T-helper 17 cell (primary cell): ENCODE results near the gene PRKCB. TPM values are rescaled to one million over a fixed set of nuclear protein-coding genes. Genes with fewer than 3 reads are reported as not detected.
A peak's percentile ranks its signal among the peaks of the same experiment; 100 is the strongest.

Source experiments
- ATAC-seq: fragments of 150-1000 bp; cut with Tn5 transposase; 2 replicates; pipeline ENCODE4 v1.10.0; 2021; ENCODE audit warnings: mild to moderate bottlenecking, moderate library complexity
- DNase-seq, 3 donors: peaks; one replicate each; pipeline versions ENCODE4 v3.0.0 to v3.0.0-alpha.2; 2020 to 2021
- H3K9me3 ChIP-seq: one replicate; pipeline ENCODE4 v1.7.0; 2013; ENCODE audit warnings: low read length, mild to moderate bottlenecking; ENCODE audit not compliant: control insufficient read depth, poor library complexity, severe bottlenecking
- H3K27ac Mint-ChIP-seq: one replicate; pipeline ENCODE4 v1.8.0; 2022; ENCODE audit warnings: mild to moderate bottlenecking, moderate library complexity, mixed read lengths
- H3K27me3 Mint-ChIP-seq: one replicate; pipeline ENCODE4 v1.8.0; 2022; ENCODE audit warnings: mixed read lengths
- H3K36me3 Mint-ChIP-seq: one replicate; pipeline ENCODE4 v1.8.0; 2022; ENCODE audit warnings: low read depth, mixed read lengths
- H3K4me1 Mint-ChIP-seq: one replicate; pipeline ENCODE4 v1.8.0; 2022; ENCODE audit warnings: mild to moderate bottlenecking, mixed read lengths
- H3K4me3 Mint-ChIP-seq: one replicate; pipeline ENCODE4 v1.8.0; 2022; ENCODE audit warnings: mild to moderate bottlenecking, moderate library complexity, mixed read lengths
- total RNA-seq, 4 donors: library from RNA in 2 of 4; stranded (reverse) in 2 of 4; gene quantifications; one replicate each; pipeline ENCODE4 v1.2.3 and lab custom pipeline; 2022 to 2026

The PRKCB gene
- total RNA-seq, result 100 to 1,000 TPM; 122 to 137 TPM
- 108 to 208 reads per million in 2 donors for total RNA-seq (lab: John Stamatoyannopoulos, UW)

DNA sequence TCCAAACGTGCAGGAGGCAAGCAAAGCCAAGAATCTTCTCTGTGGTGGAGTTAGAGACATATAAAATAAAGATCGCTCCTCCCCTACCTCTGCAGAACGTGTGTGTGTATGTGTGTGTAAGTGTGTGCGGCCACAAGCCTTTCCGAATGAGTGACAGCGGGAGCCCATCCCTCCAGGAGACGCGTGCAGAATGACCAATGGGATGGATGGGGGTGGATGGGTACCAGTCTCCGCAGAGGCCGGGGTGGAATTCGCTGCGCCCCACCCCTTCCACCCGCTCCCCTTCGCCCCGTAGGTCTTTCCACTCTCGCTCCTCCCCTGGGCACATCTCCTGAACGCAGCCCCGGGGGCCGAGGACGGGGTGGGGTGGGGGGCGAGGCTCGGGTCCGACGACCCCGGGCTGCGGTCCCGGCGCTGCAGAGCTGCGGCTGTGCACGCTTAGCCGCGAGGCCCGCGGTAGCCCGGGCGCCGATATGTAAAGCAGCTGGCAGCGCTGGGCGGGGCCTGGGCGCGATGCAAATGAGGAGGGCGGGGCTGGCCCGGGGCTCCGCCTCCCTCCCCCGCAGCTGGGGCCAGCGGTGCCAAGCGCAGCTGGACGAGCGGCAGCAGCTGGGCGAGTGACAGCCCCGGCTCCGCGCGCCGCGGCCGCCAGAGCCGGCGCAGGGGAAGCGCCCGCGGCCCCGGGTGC, at the start of gene PRKCB:
TSS of gene PRKCB (plus strand) at position 594 of the 688 bp plus-strand sequence.
- H3K27me3 Mint-ChIP-seq, result no peaks in the 10 kb centered on the region

DNA sequence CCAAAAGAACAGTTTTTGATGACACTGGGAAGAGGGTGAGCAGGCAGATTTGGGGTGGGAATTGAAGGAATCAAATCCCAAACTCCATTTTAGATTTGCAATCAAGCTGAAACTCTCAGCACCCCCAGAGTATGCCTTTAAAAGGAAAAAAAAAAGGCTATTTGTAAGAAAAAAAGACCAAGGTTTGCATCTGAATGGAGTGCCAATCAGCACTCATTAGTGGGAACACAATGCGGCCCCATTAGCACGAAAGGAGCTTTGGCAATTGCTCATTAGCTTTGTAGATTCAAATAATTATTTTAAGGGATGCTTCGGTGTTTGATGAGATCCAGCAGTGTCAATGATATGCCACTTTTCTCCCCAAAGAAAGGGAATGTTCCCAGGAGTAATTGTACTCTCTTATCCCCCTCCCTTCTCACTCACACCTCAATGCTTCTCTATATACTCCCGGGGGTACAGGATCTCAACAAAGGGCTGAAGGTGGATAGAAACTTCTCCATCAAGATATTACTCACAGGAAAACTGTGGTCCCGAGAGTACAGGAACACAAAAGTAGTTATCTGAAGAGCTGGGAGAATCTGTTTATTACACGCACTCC, 48.7 kb upstream of the PRKCB start:
- no peaks in the 10 kb centered on the region for H3K9me3 ChIP-seq
- peaks cover 34% of the 10 kb centered on the region for H3K27me3 Mint-ChIP-seq
- H3K4me1 Mint-ChIP-seq, result peaks cover 3% of the 10 kb centered on the region
- no peak for ATAC-seq
- no peak overlapping the region for H3K27ac Mint-ChIP-seq
- no peak for DNase-seq
- H3K4me3 Mint-ChIP-seq, result no peak overlapping the region
- H3K36me3 Mint-ChIP-seq, result no peaks in the 10 kb centered on the region

More for the DNA sequence above, at the start of gene PRKCB:
- peak; percentile 92 for ATAC-seq
- Mint-ChIP-seq H3K27ac (peak within 1 kb of the TSS; percentile 97), H3K4me3 (peak within 1 kb of the TSS; percentile 100), H3K4me1 (peaks cover 52% of the 10 kb centered on the region), H3K36me3 (peaks cover 5% of the 10 kb centered on the region)
- no peaks in the 10 kb centered on the region for H3K9me3 ChIP-seq
- DNase-seq, result peak; percentile 87 to 90 (median 89)

DNA sequence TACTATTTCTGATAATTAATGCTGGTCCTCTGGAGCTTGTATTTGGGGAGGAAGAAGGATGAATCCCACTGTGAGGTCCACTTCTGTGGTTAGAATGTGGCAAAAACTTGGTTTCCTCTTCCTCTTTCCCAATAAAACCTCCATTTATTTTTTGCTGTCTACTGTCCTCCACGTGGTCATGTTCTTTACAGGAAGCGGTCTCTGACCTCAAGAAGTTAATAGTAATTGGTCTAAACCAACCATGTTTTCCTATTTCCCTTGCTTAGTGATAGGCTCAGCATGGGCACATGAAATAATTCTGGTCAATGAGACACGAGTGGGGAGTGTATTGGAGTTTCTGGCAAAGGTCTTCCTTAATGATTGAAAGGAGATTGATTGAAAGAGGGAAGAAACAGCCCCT, 47.1 kb upstream of the PRKCB start:
- H3K4me1 Mint-ChIP-seq, result peaks cover 3% of the 10 kb centered on the region

DNA sequence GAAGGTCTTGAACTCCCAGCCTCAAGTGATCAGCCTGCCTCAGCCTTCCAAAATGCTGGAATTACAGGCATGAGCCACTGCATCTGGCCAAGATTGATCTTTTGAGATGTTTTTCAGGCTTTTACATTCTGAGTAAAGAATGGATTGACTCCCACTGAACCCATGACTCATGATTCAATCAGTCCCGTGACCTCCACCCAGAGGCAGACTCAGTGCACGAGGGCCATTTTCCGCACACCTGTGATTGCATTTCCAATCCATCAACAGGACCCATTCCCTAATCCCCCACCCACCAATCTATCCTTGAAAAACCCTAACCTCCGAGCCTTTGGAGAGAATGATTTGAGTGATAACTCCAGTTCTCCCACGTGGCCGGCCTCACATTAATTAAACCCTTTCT, 40.4 kb upstream of the PRKCB start:
- Mint-ChIP-seq H3K36me3 (no peaks in the 10 kb centered on the region), H3K4me1 (peaks cover under 1% of the 10 kb centered on the region), H3K27me3 (peaks cover 5% of the 10 kb centered on the region), H3K27ac (no peak overlapping the region), H3K4me3 (no peak overlapping the region)
- ATAC-seq, result no peak
- H3K9me3 ChIP-seq, result no peaks in the 10 kb centered on the region
- no peak for DNase-seq

More for the DNA sequence above, 47.1 kb upstream of the PRKCB start:
- Mint-ChIP-seq H3K4me3 (no peak overlapping the region), H3K27me3 (peaks cover 30% of the 10 kb centered on the region), H3K27ac (no peak overlapping the region), H3K36me3 (no peaks in the 10 kb centered on the region)
- no peak for DNase-seq
- no peak for ATAC-seq
- no peaks in the 10 kb centered on the region for H3K9me3 ChIP-seq

DNA sequence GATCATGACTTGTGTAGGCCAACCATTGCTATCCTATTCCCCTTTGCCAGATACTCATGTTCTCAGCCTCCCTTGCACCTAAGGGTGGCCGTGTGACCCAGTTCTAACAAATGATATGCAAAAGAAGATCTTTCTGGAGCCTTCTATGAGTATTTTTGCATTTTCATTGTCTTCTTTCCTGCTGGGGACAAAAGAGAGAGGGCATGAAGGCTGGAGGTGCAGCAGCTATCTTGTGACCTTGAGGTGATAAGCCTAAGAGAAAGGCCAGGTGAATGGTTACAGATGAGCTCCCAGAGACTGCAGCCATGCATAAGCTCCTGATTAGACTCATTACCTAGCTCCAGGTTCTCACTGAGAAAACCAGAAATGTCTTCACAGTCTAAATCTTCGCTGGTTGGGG, 38.8 kb upstream of the PRKCB start:
- no peaks in the 10 kb centered on the region for H3K36me3 Mint-ChIP-seq
- peaks cover 5% of the 10 kb centered on the region for H3K27me3 Mint-ChIP-seq
- no peak for ATAC-seq
- DNase-seq, result no peak
- H3K4me3 Mint-ChIP-seq, result no peak overlapping the region
- H3K4me1 Mint-ChIP-seq, result peaks cover 7% of the 10 kb centered on the region
- H3K27ac Mint-ChIP-seq, result no peak overlapping the region
- no peaks in the 10 kb centered on the region for H3K9me3 ChIP-seq

DNA sequence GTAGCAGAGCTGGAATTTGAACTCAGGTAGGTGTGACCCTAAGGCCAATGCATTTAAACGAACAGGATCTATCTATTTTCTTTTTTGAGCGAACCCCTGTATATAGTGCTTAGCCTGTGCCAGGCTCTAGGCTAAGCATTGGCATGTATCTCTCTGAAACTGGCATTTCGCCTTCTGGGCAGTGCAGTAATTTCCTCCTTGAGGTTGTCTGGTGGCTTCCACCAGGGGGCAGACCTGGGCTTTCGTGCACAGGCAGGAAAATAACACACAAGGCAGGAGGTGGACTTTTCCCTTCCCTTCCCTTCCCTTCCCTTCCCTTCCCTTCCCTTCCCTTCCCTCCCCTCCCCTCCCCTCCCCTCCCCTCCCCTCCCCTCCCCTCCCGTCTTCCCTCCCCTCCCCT, 34.4 kb upstream of the PRKCB start:
- peak; percentile 54 to 73 (median 67) for DNase-seq
- Mint-ChIP-seq H3K27me3 (no peaks in the 10 kb centered on the region), H3K27ac (no peak overlapping the region), H3K36me3 (no peaks in the 10 kb centered on the region), H3K4me1 (peaks cover 15% of the 10 kb centered on the region), H3K4me3 (no peak overlapping the region)
- H3K9me3 ChIP-seq, result no peaks in the 10 kb centered on the region
- ATAC-seq, result peak; percentile 78

DNA sequence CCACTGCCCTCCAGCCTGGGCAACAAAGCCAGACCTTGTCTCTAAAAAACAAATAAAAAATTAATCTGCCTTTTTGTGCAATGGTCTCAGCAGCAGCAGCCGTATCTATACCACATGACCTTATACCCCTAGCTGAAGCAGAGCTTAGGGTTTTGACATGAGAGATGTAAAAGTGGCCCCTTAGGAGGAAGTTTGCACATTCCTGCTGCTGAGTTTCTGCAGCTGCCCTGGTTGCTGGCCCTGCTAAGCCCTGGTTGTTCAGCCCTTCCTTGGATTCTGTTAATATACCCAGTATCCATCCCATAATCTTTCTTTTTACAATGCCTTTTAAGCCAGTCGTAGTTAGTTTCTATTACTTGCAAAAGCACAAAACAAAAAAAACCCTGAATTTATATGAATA, 33.0 kb upstream of the PRKCB start:
- no peaks in the 10 kb centered on the region for H3K9me3 ChIP-seq
- no peak overlapping the region for H3K27ac Mint-ChIP-seq
- no peak overlapping the region for H3K4me3 Mint-ChIP-seq
- no peaks in the 10 kb centered on the region for H3K27me3 Mint-ChIP-seq
- ATAC-seq (no peak), DNase-seq (no peak)
- peaks cover 15% of the 10 kb centered on the region for H3K4me1 Mint-ChIP-seq
- no peaks in the 10 kb centered on the region for H3K36me3 Mint-ChIP-seq

DNA sequence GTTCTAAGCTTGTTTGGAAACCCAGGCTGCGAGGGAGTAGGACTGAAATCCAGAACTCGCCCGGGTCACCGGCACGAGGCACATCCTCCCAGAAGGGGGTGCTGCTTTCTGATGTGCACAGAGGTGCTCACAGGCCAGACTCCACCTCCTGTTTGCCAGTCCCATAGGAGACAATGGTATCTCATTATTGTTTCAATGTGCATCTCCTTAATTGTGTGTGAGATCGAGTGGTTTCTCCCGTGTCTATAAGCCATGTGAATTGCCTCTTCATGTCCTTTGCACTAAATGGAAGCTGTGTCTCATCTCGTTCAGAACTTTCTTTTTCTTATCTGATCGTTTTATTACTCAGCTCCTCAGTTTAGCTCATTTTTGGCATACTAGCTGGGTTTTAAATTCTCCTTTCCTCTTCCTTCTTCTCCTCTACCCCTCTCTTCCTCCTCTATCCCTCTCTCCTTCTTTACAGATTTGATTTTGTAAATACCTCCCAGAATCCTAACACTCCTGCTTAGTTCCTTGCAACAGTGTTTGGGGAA, 32.1 kb upstream of the PRKCB start:
- DNase-seq, result peak; percentile 38 to 63 (median 40)
- peak; percentile 95 for ATAC-seq
- Mint-ChIP-seq H3K36me3 (no peaks in the 10 kb centered on the region), H3K4me1 (peaks cover 15% of the 10 kb centered on the region), H3K27me3 (no peaks in the 10 kb centered on the region), H3K27ac (no peak overlapping the region), H3K4me3 (peak overlapping the region; percentile 64)
- H3K9me3 ChIP-seq, result no peaks in the 10 kb centered on the region

DNA sequence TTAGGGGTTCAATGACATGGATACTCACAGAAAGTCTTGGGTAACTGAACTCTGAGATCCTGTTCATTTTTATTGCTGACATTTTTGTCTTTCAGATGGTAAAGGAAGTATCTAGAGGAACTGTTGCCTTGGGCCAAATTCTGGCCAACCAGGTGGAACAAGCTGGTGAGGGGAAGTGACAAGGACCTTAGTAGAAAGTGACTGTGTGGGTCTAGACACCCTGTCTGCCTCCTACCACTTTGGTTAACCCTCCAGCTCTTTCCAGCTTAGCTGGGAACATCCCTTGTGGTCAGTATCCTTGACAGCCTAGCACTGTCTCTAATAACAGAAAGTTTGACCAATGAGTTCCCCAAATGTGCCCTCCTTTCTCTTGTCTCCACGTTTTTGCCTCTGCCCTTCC, 28.8 kb upstream of the PRKCB start:
- Mint-ChIP-seq H3K4me1 (peaks cover 8% of the 10 kb centered on the region), H3K36me3 (no peaks in the 10 kb centered on the region), H3K27me3 (no peaks in the 10 kb centered on the region), H3K27ac (peak overlapping the region; percentile 73), H3K4me3 (no peak overlapping the region)
- ATAC-seq (peak; percentile 51), DNase-seq (no peak)
- H3K9me3 ChIP-seq, result no peaks in the 10 kb centered on the region

DNA sequence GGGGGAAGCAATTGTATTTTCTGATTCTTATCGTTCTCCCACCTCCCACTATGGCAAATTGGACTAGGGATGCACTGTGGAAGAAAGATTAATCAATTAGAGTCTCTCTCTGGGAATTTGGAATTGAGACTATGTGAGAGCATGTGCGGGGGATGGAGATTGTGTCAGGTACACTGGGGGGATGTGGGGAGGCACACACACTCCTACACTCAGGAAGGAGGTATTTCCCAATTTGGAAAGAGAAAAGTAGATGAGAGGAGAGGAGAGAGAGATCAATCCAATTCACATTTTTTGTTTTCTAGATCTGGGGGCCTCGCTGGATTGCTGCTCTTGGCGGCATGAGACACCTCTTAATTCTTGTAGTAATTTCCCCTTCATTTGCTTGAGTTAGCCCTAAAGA, 14.3 kb upstream of the PRKCB start:
- peaks cover 9% of the 10 kb centered on the region for H3K27me3 Mint-ChIP-seq
- H3K9me3 ChIP-seq, result no peaks in the 10 kb centered on the region
- H3K27ac Mint-ChIP-seq, result no peak overlapping the region
- H3K36me3 Mint-ChIP-seq, result peaks cover 2% of the 10 kb centered on the region
- H3K4me1 Mint-ChIP-seq, result peaks cover 21% of the 10 kb centered on the region
- no peak overlapping the region for H3K4me3 Mint-ChIP-seq
- no peak for ATAC-seq
- DNase-seq, result no peak

DNA sequence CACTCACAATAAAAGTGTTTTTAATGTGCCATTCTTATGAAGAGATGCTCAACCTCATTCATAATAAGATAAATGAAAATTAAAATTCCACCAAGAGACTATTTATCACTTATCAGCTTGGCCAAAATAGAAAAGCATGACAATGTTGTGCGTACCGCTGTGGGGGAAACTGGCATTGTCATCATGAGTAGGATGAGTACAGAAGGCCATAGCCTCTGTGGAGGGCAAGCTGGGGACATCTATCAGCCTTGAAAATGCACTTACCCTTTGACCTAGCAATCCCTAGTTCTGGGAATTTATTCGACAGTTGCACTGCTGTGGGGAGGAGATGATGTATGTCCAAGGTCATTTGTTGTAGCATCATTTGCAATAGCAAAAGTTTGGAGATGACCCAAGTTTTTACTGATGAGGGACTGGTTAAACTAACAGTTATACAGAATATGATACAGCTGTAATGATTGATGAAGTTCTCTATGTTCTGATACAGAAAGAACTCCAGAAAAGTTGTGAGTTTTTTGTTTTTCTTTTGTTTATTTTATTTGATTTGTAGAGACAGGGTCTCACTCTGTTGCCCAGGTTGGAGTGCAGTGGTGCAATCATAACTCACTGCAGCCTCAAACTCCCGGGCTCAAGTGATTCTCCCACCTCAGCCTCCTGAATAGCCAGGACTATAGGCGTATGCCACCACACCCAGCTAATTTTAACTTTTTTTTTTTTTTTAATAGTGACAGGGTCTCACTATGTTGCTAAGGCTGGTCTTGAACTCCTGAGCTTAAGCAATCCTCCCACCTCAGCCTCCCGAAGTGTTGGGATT, 13.7 kb upstream of the PRKCB start:
- H3K9me3 ChIP-seq, result no peaks in the 10 kb centered on the region
- H3K27ac Mint-ChIP-seq, result no peak overlapping the region
- peaks cover 2% of the 10 kb centered on the region for H3K36me3 Mint-ChIP-seq
- peaks cover 5% of the 10 kb centered on the region for H3K27me3 Mint-ChIP-seq
- no peak for ATAC-seq
- no peak overlapping the region for H3K4me3 Mint-ChIP-seq
- peaks cover 27% of the 10 kb centered on the region for H3K4me1 Mint-ChIP-seq
- no peak for DNase-seq

DNA sequence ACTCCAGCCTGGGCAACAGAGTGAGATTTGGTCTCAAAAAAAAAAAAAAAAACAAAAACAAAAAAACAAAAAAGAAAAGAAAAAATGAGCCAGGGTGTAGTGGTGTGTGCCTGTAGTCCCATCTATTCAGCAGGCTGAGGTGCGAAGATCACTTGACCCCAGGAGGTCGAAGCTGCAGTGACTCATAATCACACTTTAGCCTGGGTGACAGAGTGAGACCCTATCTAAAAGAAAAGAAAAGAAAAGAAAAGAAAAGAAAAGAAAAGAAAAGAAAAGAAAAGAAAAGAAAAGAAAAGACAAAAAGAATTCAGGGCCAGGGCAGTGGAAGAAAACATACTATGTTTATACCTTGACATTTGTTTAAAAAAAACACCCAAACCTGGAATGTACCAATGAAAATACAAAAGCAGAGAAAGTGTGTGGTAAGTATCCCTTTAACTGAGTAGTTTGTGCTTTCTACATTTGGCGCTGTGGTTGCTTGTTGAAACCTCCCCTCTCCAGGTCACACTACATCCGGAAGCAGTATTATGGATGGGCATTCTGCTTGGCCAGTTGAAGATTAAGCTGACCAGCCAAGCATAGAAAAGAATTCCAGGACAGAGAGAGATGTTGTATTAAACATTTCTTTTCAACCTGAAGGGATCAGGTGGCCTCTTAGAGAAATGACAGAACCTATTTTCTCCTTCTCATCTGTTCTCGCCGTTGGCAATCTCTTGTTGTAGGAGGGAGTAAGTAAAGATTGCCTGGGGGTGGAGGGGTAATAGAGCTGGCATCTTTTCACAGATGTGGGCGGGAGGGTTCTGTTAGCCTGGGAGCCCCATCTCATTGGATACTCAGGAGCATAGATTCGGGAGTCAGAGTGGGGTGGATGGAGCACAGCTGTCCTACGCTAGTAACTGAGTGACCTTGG, 12.1 kb upstream of the PRKCB start:
- Mint-ChIP-seq H3K27ac (peak overlapping the region; percentile 32), H3K4me3 (no peak overlapping the region), H3K27me3 (peaks cover 1% of the 10 kb centered on the region), H3K36me3 (no peaks in the 10 kb centered on the region), H3K4me1 (peaks cover 32% of the 10 kb centered on the region)
- no peak for DNase-seq
- no peaks in the 10 kb centered on the region for H3K9me3 ChIP-seq
- ATAC-seq, result no peak
